H1 (cell line): ENCODE results near the gene RBM38. TPM values are rescaled to one million over a fixed set of nuclear protein-coding genes. Genes with fewer than 3 reads are reported as not detected.

Source experiments
- CTCF ChIA-PET: fragments of 300-600 bp; sonication (Branson Sonifier 250); formaldehyde crosslinking; loops from one replicate; lab custom pipeline; 2021; ENCODE audit not compliant: partially characterized antibody; lab: Charles Lee
- POLR2A ChIA-PET: fragments of 300-600 bp; sonication (Branson Sonifier 250); formaldehyde crosslinking; loops from one replicate; lab custom pipeline; 2021; ENCODE audit warnings: inconsistent platforms; ENCODE audit not compliant: partially characterized antibody; lab: Charles Lee
- DNase-seq, 2 experiments: peaks; one replicate each; pipeline versions ENCODE4 v3.0.0 to v3.0.0-alpha.2; 2010 to 2022; ENCODE audit warnings: low spot score in 2 of 2, low read depth in 1 of 2, mixed read lengths in 1 of 2
- FAIRE-seq: peaks from 2 replicates; lab custom pipeline; 2011; peaks lifted over from hg19 to GRCh38; lab: Jason Lieb, UNC
- H2AFZ ChIP-seq: 2 replicates; pipeline ENCODE4 v1.8.1; 2012; ENCODE audit warnings: low read length, inconsistent platforms
- H2AK5ac ChIP-seq: 2 replicates; pipeline ENCODE4 v1.6.1; 2013; ENCODE audit warnings: low read depth, low read length
- H2BK120ac ChIP-seq: replicated peaks from 2 replicates; pipeline ENCODE3; 2013; ENCODE audit warnings: low read depth, low read length, inconsistent platforms
- H2BK12ac ChIP-seq: 2 replicates; pipeline ENCODE4 v1.6.1; 2013; ENCODE audit warnings: low read depth, low read length
- H2BK15ac ChIP-seq: 2 replicates; pipeline ENCODE4 v1.6.1; 2013; ENCODE audit warnings: low read length
- H2BK20ac ChIP-seq: 2 replicates; pipeline ENCODE4 v1.6.1; 2013; ENCODE audit warnings: low read length
- H2BK5ac ChIP-seq: 2 replicates; pipeline ENCODE4 v1.6.1; 2013; ENCODE audit warnings: low read depth, low read length
- H3K14ac ChIP-seq: 2 replicates; pipeline ENCODE4 v1.6.1; 2013; ENCODE audit warnings: inconsistent platforms; ENCODE audit not compliant: insufficient read length
- H3K18ac ChIP-seq: 2 replicates; pipeline ENCODE4 v1.6.1; 2013; ENCODE audit warnings: low read length; ENCODE audit errors: extremely low read depth
- H3K23ac ChIP-seq: 2 replicates; pipeline ENCODE4 v1.6.1; 2013; ENCODE audit warnings: inconsistent platforms; ENCODE audit not compliant: insufficient read length
- H3K23me2 ChIP-seq: 2 replicates; pipeline ENCODE4 v1.6.1; 2013; ENCODE audit warnings: low read depth, low read length
- H3K27ac ChIP-seq: 2 replicates; pipeline ENCODE4 v1.6.1; 2011; ENCODE audit warnings: low read depth, low read length, inconsistent platforms
- H3K27me3 ChIP-seq, 4 experiments: replicated peaks in 1 of 4; 1 replicate in 1 of 4; 2 replicates in 3 of 4; pipeline versions ENCODE4 v1.6.1 to v1.8.1; 2011 to 2013; ENCODE audit warnings: low read length in 3 of 4, mild to moderate bottlenecking in 3 of 4, inconsistent platforms in 2 of 4, mixed read lengths in 2 of 4, moderate library complexity in 1 of 4; ENCODE audit not compliant: control insufficient read depth in 3 of 4, insufficient read depth in 3 of 4; ENCODE audit errors: extremely low read depth in 1 of 4
- H3K36me3 ChIP-seq, 4 experiments: 2 replicates each; pipeline versions ENCODE4 v1.6.1 to v1.8.1; 2011 to 2013; ENCODE audit warnings: mild to moderate bottlenecking in 4 of 4, low read length in 3 of 4, moderate library complexity in 2 of 4, control low read depth in 1 of 4, inconsistent platforms in 1 of 4; ENCODE audit not compliant: insufficient read depth in 4 of 4, control insufficient read depth in 2 of 4
- H3K4ac ChIP-seq: replicated peaks from 2 replicates; pipeline ENCODE3; 2013; ENCODE audit warnings: low read length, low read depth, mixed read lengths, inconsistent platforms; ENCODE audit not compliant: insufficient read length
- H3K4me1 ChIP-seq, 4 experiments: replicated peaks in 1 of 4; 1 replicate in 1 of 4; 2 replicates in 3 of 4; pipeline versions ENCODE4 v1.6.1 to v1.8.1; 2011 to 2013; ENCODE audit warnings: low read length in 3 of 4, inconsistent platforms in 2 of 4, mixed read lengths in 1 of 4; ENCODE audit not compliant: insufficient read depth in 4 of 4, control insufficient read depth in 3 of 4
- H3K4me2 ChIP-seq, 2 experiments: 2 replicates each; pipeline versions ENCODE4 v1.6.1 to v1.8.1; 2011 to 2013; ENCODE audit warnings: low read depth in 2 of 2, low read length in 2 of 2, control low read depth in 1 of 2, inconsistent platforms in 1 of 2, mild to moderate bottlenecking in 1 of 2; ENCODE audit not compliant: insufficient read depth in 1 of 2
- H3K4me3 ChIP-seq, 4 experiments: fragments of 200-600, 300-600 bp in 1 of 4; sonication (generic), shearing (Covaris generic), sonication (Bioruptor Twin) in 1 of 4; 2 replicates each; pipeline versions ENCODE4 v1.5.1 to v1.8.1; 2011 to 2016; ENCODE audit warnings: low read length in 4 of 4, low read depth in 3 of 4, control low read depth in 2 of 4, inconsistent platforms in 2 of 4, mild to moderate bottlenecking in 2 of 4, mixed read lengths in 1 of 4, moderate library complexity in 1 of 4; ENCODE audit not compliant: insufficient read depth in 2 of 4; ENCODE audit errors: extremely low read depth in 1 of 4
- H3K56ac ChIP-seq: replicated peaks from 2 replicates; pipeline ENCODE3; 2013; ENCODE audit warnings: low read depth, mild to moderate bottlenecking, mixed read lengths, low read length, inconsistent platforms; ENCODE audit not compliant: insufficient read length
- H3K79me1 ChIP-seq: 2 replicates; pipeline ENCODE4 v1.6.1; 2013; ENCODE audit warnings: low read depth, low read length, control low read depth
- H3K79me2 ChIP-seq, 2 experiments: 2 replicates each; pipeline versions ENCODE4 v1.6.1 to v1.8.1; 2012 to 2013; ENCODE audit warnings: low read length in 2 of 2, mild to moderate bottlenecking in 2 of 2, inconsistent platforms in 1 of 2; ENCODE audit not compliant: insufficient read depth in 2 of 2, control insufficient read depth in 1 of 2
- H3K9ac ChIP-seq, 4 experiments: replicated peaks in 1 of 4; 1 replicate in 1 of 4; 2 replicates in 3 of 4; pipeline versions ENCODE4 v1.6.1 to v1.8.1; 2011 to 2013; ENCODE audit warnings: low read depth in 3 of 4, low read length in 3 of 4, control low read depth in 2 of 4, mild to moderate bottlenecking in 2 of 4, moderate library complexity in 2 of 4, inconsistent platforms in 1 of 4; ENCODE audit errors: extremely low read depth in 1 of 4
- H3K9me3 ChIP-seq, 2 experiments: 2 replicates each; pipeline versions ENCODE4 v1.6.1 to v1.8.1; 2012 to 2013; ENCODE audit warnings: mild to moderate bottlenecking in 2 of 2, moderate library complexity in 2 of 2, control low read depth in 1 of 2, inconsistent platforms in 1 of 2, low read depth in 1 of 2, low read length in 1 of 2, mixed read lengths in 1 of 2; ENCODE audit not compliant: insufficient read depth in 2 of 2
- H4K20me1 ChIP-seq, 2 experiments: replicated peaks in 1 of 2; 2 replicates each; pipeline versions ENCODE3 to v1.8.1; 2011 to 2013; ENCODE audit warnings: inconsistent platforms in 2 of 2, low read length in 2 of 2, mild to moderate bottlenecking in 1 of 2; ENCODE audit not compliant: insufficient read depth in 2 of 2, control insufficient read depth in 1 of 2
- H4K5ac ChIP-seq: 2 replicates; pipeline ENCODE4 v1.6.1; 2013; ENCODE audit warnings: low read length, low read depth, mixed read lengths, inconsistent platforms; ENCODE audit not compliant: insufficient read length
- H4K8ac ChIP-seq: 2 replicates; pipeline ENCODE4 v1.8.0; 2013; ENCODE audit warnings: mild to moderate bottlenecking, moderate library complexity, low read length, inconsistent platforms; ENCODE audit not compliant: insufficient read depth; ENCODE audit errors: extremely low read depth
- H4K91ac ChIP-seq: replicated peaks from 2 replicates; pipeline ENCODE3; 2013; ENCODE audit warnings: low read length, mixed read lengths, inconsistent platforms; ENCODE audit not compliant: insufficient read length
- ASH2L ChIP-seq: fragments of 200-600, 300-600 bp; sonication (generic); IDR thresholded peaks from one replicate; pipeline ENCODE4 v1.7.1; 2017; ENCODE audit warnings: low read length
- BRCA1 ChIP-seq: IDR thresholded peaks from 2 replicates; pipeline ENCODE4 v1.6.1; 2012; ENCODE audit warnings: low read depth, low read length, improper control_type of control experiment
- CREB1 ChIP-seq: IDR thresholded peaks from 2 replicates; pipeline ENCODE4 v1.6.1; 2012; ENCODE audit warnings: inconsistent platforms
- JUN ChIP-seq: IDR thresholded peaks from 2 replicates; pipeline ENCODE4 v1.6.1; 2011; ENCODE audit warnings: low read depth, mild to moderate bottlenecking, improper control_type of control experiment, low read length
- PHF8 ChIP-seq: fragments of 200-600 bp; sonication (generic); conservative IDR thresholded peaks from 2 replicates; pipeline ENCODE4 v1.7.1; 2012; ENCODE audit warnings: low read depth, mild to moderate bottlenecking, inconsistent platforms, low read length, moderate library complexity
- RNF2 ChIP-seq: fragments of 200-900, 300-1000 bp; sonication (generic); IDR thresholded peaks from 2 replicates; pipeline ENCODE4 v1.7.1; 2016; ENCODE audit warnings: borderline replicate concordance, low read depth, mild to moderate bottlenecking, antibody characterized with exemption, low read length; ENCODE audit not compliant: poor library complexity, severe bottlenecking; ENCODE audit errors: missing control alignments
- SP1 ChIP-seq: IDR thresholded peaks from 2 replicates; pipeline ENCODE4 v1.6.1; 2011; ENCODE audit warnings: low read depth, low read length
- SUZ12 ChIP-seq: fragments of 200-600 bp; sonication (generic); IDR thresholded peaks from 2 replicates; pipeline ENCODE4 v1.6.1; 2012; ENCODE audit warnings: mild to moderate bottlenecking, inconsistent platforms, low read length, moderate library complexity, mixed read lengths
- TAF1 ChIP-seq: IDR thresholded peaks from 2 replicates; pipeline ENCODE4 v1.6.1; 2011; ENCODE audit warnings: mild to moderate bottlenecking, low read depth, low read length
- TAF7 ChIP-seq: optimal IDR thresholded peaks from 2 replicates; pipeline ENCODE3; 2011; ENCODE audit warnings: low read depth, mild to moderate bottlenecking, inconsistent platforms, low read length, moderate library complexity, borderline replicate concordance
- ZNF274 ChIP-seq: IDR thresholded peaks from 2 replicates; pipeline ENCODE4 v1.7.0; 2012; ENCODE audit warnings: low read length, borderline replicate concordance; ENCODE audit errors: extremely low read depth
- WGBS, 2 experiments: shearing (Covaris generic) in 1 of 2; methylation state at CpG; one replicate each; pipeline versions ENCODE4 v1.1.6 to v1.1.7; 2013 to 2015; ENCODE audit warnings: low lambda C conversion rate in 2 of 2, mixed read lengths in 2 of 2, inconsistent platforms in 1 of 2, low coverage in 1 of 2, missing lambda C conversion rate in 1 of 2; ENCODE audit not compliant: insufficient replicate concordance in 2 of 2, insufficient coverage in 1 of 2, insufficient read length in 1 of 2; ENCODE audit errors: extremely low coverage in 1 of 2, missing lambda C conversion rate in 1 of 2; 5-methylcytosine and 5-hydroxymethylcytosine counted together
- polyA plus RNA-seq, 7 experiments: library from polyadenylated mRNA; depleted of rRNA in 3 of 7; stranded (reverse) in 5 of 7; unstranded in 2 of 7; fragments of >200 nt in 5 of 7; fragments of 200-250 nt in 2 of 7; gene quantifications; 1 replicate in 5 of 7; 2 replicates in 1 of 7; 4 replicates in 1 of 7; pipeline versions ENCODE4 v1.2.1 to v1.2.3, GENCODE V29; 2011 to 2013; ENCODE audit warnings: missing spikeins in 2 of 7, mixed read lengths in 2 of 7
- total RNA-seq: library from RNA; stranded (reverse); fragmentation: NEBNext Ultra II Directional; extraction: Animal tissue kit (Norgen Biotek cat#: 25700); gene quantifications from 2 replicates; pipeline ENCODE4 v1.2.1, GENCODE V29; 2021
- TF ChIP-seq, protein P1 (sequence below): IDR thresholded peaks from 2 replicates; pipeline ENCODE4 v1.6.1; 2012; ENCODE audit warnings: inconsistent platforms
- TF ChIP-seq, protein P2 (sequence below): IDR thresholded peaks from 2 replicates; pipeline ENCODE4 v1.6.1; 2011; ENCODE audit warnings: low read length, improper control_type of control experiment

RBM38 gene
- total and polyA plus RNA-seq, 2 of the 8 experiments (the other 6 are each of a cell fraction or from before 2014, with no cell fraction given) = 57.7 to 109 TPM

DNA sequence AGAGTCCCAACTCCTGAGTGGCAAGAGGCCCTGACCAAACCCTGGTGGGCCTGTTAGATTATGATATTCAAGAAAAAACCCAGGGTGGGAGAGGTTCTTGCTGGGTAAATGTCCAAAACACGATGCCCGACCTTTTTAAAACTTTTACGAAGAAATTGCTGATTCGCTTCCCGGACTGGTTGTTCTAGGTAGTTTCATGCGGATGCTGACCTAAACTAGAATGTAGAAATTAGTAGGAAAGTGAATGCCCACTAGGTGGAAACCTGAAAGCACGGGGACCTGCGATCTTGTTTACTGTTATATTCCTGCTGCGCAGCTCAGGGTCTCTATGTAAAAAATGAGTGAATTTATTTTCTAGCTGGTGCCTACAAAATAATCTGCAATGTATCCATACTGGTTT, 37.8 kb upstream of the RBM38 start:
- Histone ChIP-seq H3K14ac (no peak overlapping the region), H3K27me3 (no peaks in the 10 kb centered on the region), H2AK5ac (no peak overlapping the region), H3K4me3 (no peak overlapping the region), H4K5ac (no peak overlapping the region), H2BK12ac (no peak overlapping the region), H3K56ac (no peak overlapping the region), H3K9me3 (no peaks in the 10 kb centered on the region), H2BK120ac (no peak overlapping the region), H3K4me1 (peaks cover 0 to 9% (median 4%) of the 10 kb centered on the region in 4 experiments; a peak in 5 of 7 replicates), H2BK20ac (no peak overlapping the region), H2BK15ac (no peak overlapping the region), H3K36me3 (peaks cover 18 to 44% (median 28%) of the 10 kb centered on the region in 4 experiments), H3K4me2 (no peak overlapping the region), H4K91ac (no peak overlapping the region), H2BK5ac (no peak overlapping the region), H3K79me2 (peaks cover 17 to 39% of the 10 kb centered on the region in 2 experiments), H4K8ac (no peak overlapping the region), H3K79me1 (peaks cover 17% of the 10 kb centered on the region), H2AFZ (no peak overlapping the region), H3K9ac (no peak overlapping the region), H4K20me1 (peaks cover 0 to 3% of the 10 kb centered on the region in 2 experiments), H3K18ac (no peak overlapping the region), H3K27ac (no peak overlapping the region), H3K23me2 (peaks cover 5% of the 10 kb centered on the region; the same call in 1 of the 2 replicates), H3K23ac (no peak overlapping the region), H3K4ac (no peak overlapping the region)
- 94% methylated on average over 9 of the region's 9 CpGs; no CpG with 5 or more reads in 1 of the 2 experiments for WGBS, 2 experiments
- no peak for DNase-seq
- FAIRE-seq = no peak
- ChIA-PET CTCF (interaction anchor here (0.8 kb wide), 1 partner anchor 26 kb away, joined by 3 read pairs; no protein-coding TSS in a partner anchor), POLR2A (interaction anchor here (1.3 to 3.4 kb wide), 2 partner anchors 37 to 142 kb away, joined by 3 to 10 read pairs; partner anchors contain the start of gene RBM38)
- TF ChIP-seq ZNF274 = no peak
- TF ChIP-seq CREB1 = no peak
- no peak for TF ChIP-seq SP1
- TF ChIP-seq, protein P1, sequence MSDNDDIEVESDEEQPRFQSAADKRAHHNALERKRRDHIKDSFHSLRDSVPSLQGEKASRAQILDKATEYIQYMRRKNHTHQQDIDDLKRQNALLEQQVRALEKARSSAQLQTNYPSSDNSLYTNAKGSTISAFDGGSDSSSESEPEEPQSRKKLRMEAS = no peak
- no peak for TF ChIP-seq RNF2
- no peak for TF ChIP-seq BRCA1
- TF ChIP-seq, protein P2, sequence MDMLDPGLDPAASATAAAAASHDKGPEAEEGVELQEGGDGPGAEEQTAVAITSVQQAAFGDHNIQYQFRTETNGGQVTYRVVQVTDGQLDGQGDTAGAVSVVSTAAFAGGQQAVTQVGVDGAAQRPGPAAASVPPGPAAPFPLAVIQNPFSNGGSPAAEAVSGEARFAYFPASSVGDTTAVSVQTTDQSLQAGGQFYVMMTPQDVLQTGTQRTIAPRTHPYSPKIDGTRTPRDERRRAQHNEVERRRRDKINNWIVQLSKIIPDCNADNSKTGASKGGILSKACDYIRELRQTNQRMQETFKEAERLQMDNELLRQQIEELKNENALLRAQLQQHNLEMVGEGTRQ = no peak
- TF ChIP-seq SUZ12 = no peak
- no peak for TF ChIP-seq TAF7
- TF ChIP-seq ASH2L = no peak
- no peak for TF ChIP-seq JUN
- TF ChIP-seq TAF1 = no peak
- TF ChIP-seq PHF8 = no peak
